ENCODE results near the gene PLXNB3. TPM values are rescaled to one million over a fixed set of nuclear protein-coding genes. Genes with fewer than 3 reads are reported as not detected.

PLXNB3 gene
- total RNA-seq, 1 donor: 4.3 TPM

DNA sequence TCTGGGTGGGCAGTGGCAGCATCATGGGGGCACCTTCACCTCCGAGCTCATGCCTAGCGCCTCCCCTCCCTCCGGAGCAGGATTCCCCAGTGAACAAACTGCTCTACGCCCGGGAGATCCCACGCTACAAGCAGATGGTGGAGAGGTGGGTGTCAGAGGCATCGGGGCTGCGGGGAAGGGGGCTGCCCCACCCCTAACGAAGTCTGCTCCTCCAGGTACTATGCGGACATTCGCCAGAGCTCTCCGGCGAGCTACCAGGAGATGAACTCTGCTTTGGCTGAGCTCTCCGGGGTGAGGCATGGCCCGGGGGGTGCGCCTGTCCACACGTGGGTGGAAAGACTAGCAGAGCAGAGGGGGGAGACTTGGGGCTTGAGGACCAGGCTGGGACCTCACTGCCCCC lies 14.1 kb downstream of the PLXNB3 start:
- Histone ChIP-seq H3K4me3 (ENCODE audit: insufficient read depth, low read length) (no peak overlapping the region), H3K36me3 (ENCODE audit: insufficient read depth, low read length) (no peaks in the 10 kb centered on the region), H3K9me3 (ENCODE audit: low read depth, low read length) (no peaks in the 10 kb centered on the region), H4K20me1 (ENCODE audit: insufficient read depth, low read length) (no peaks in the 10 kb centered on the region), H3K4me2 (ENCODE audit: insufficient read depth, low read length) (no peak overlapping the region), H3K4me1 (ENCODE audit: insufficient read depth, low read length) (peaks cover 2% of the 10 kb centered on the region), H3K79me2 (ENCODE audit: insufficient read depth, low read length) (no peaks in the 10 kb centered on the region), H2AFZ (ENCODE audit: low read length) (no peak overlapping the region), H3K27me3 (ENCODE audit: insufficient read depth, low read length) (no peaks in the 10 kb centered on the region), H3K27ac (ENCODE audit: low read depth, low read length) (no peak overlapping the region)
- DNase-seq (ENCODE audit: insufficient read length, low spot score, missing footprints): peak; percentile 93
- TF ChIP-seq, protein P1, sequence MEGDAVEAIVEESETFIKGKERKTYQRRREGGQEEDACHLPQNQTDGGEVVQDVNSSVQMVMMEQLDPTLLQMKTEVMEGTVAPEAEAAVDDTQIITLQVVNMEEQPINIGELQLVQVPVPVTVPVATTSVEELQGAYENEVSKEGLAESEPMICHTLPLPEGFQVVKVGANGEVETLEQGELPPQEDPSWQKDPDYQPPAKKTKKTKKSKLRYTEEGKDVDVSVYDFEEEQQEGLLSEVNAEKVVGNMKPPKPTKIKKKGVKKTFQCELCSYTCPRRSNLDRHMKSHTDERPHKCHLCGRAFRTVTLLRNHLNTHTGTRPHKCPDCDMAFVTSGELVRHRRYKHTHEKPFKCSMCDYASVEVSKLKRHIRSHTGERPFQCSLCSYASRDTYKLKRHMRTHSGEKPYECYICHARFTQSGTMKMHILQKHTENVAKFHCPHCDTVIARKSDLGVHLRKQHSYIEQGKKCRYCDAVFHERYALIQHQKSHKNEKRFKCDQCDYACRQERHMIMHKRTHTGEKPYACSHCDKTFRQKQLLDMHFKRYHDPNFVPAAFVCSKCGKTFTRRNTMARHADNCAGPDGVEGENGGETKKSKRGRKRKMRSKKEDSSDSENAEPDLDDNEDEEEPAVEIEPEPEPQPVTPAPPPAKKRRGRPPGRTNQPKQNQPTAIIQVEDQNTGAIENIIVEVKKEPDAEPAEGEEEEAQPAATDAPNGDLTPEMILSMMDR (IDR thresholded peaks at IDR 0.05; ENCODE audit: extremely low read depth, low read depth, low read length): no peak

DNA sequence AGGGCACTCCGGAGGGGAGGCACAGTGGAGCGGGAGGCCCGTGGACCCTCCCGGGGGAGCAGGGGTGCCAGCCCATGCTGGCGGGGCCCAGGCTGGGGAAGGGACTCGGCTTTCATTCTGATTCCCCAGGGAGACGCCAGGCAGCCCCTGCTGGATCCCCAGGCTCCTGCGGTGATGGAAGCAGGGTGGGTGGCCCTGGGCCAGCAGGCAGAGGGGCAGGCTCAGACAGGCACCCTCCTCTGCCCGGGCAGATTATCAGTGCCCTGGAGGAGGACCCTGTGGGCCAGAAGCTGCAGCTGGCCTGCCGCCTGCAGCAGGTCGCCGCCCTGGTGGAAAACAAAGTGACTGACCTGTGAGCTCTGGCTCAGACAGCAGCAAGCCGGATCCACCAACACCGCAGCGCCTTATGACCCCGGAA lies 14.6 kb downstream of the PLXNB3 start:
- no peaks in the 10 kb centered on the region for H3K27me3 ChIP-seq (ENCODE audit: insufficient read depth, low read length)
- no peaks in the 10 kb centered on the region for H4K20me1 ChIP-seq (ENCODE audit: insufficient read depth, low read length)
- no peak overlapping the region for H3K27ac ChIP-seq (ENCODE audit: low read depth, low read length)
- DNase-seq (ENCODE audit: insufficient read length, low spot score, missing footprints): peak; percentile 89
- no peak overlapping the region for H3K4me3 ChIP-seq (ENCODE audit: insufficient read depth, low read length)
- no peaks in the 10 kb centered on the region for H3K79me2 ChIP-seq (ENCODE audit: insufficient read depth, low read length)
- no peak overlapping the region for H3K4me2 ChIP-seq (ENCODE audit: insufficient read depth, low read length)
- TF ChIP-seq, protein P1 (IDR thresholded peaks at IDR 0.05; ENCODE audit: extremely low read depth, low read depth, low read length): no peak
- H3K36me3 ChIP-seq (ENCODE audit: insufficient read depth, low read length): no peaks in the 10 kb centered on the region
- H2AFZ ChIP-seq (ENCODE audit: low read length): no peak overlapping the region
- H3K4me1 ChIP-seq (ENCODE audit: insufficient read depth, low read length): peaks cover 2% of the 10 kb centered on the region
- no peaks in the 10 kb centered on the region for H3K9me3 ChIP-seq (ENCODE audit: low read depth, low read length)

DNA sequence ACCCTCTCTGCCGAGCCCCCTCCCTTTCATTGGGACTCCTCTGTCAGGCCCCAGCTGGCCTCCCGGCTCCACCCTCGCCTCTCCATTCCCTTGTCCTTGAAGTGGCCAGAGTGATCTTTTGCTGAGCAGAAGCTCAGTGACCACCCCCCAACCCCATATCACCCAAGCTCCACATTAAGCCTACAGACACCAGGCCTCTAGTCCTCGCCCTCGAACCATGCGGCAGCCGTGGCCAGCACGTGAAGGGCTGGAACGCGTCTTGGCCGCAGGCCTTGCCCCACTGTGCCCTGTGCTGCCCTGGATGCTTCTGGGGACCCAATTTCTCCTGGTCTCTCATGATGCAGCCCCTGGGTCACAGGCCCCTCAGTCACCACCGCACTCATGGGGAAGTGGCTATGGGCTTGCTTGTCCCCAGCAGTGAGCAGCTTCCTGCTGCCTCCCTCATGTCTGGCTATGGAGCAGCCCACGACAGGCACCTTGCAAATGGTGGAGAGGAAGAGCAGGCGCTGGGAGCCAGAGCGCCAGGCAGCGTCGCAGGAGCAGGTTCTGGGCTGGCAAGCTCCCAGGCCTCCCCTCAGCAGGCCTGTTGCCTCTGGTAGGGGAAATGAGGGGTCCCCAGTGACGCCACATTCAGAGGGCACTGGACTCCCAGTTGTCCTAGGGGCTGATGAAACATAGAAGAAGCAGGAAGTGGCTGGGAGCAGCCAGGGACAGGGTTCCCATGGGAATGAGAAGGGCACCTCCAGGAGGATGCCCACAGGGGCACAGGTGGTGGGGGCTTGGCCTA lies 16.0 kb downstream of the PLXNB3 start:
- Histone ChIP-seq H3K79me2 (ENCODE audit: insufficient read depth, low read length) (no peaks in the 10 kb centered on the region), H3K4me3 (ENCODE audit: insufficient read depth, low read length) (no peak overlapping the region), H3K36me3 (ENCODE audit: insufficient read depth, low read length) (no peaks in the 10 kb centered on the region), H3K4me2 (ENCODE audit: insufficient read depth, low read length) (peak overlapping the region; percentile 39), H3K4me1 (ENCODE audit: insufficient read depth, low read length) (peaks cover 2% of the 10 kb centered on the region), H3K27ac (ENCODE audit: low read depth, low read length) (no peak overlapping the region), H2AFZ (ENCODE audit: low read length) (no peak overlapping the region), H3K9me3 (ENCODE audit: low read depth, low read length) (no peaks in the 10 kb centered on the region), H3K27me3 (ENCODE audit: insufficient read depth, low read length) (no peaks in the 10 kb centered on the region), H4K20me1 (ENCODE audit: insufficient read depth, low read length) (no peaks in the 10 kb centered on the region)
- DNase-seq (ENCODE audit: insufficient read length, low spot score, missing footprints): peak; percentile 90
- TF ChIP-seq, protein P1 (IDR thresholded peaks at IDR 0.05; ENCODE audit: extremely low read depth, low read depth, low read length): no peak

DNA sequence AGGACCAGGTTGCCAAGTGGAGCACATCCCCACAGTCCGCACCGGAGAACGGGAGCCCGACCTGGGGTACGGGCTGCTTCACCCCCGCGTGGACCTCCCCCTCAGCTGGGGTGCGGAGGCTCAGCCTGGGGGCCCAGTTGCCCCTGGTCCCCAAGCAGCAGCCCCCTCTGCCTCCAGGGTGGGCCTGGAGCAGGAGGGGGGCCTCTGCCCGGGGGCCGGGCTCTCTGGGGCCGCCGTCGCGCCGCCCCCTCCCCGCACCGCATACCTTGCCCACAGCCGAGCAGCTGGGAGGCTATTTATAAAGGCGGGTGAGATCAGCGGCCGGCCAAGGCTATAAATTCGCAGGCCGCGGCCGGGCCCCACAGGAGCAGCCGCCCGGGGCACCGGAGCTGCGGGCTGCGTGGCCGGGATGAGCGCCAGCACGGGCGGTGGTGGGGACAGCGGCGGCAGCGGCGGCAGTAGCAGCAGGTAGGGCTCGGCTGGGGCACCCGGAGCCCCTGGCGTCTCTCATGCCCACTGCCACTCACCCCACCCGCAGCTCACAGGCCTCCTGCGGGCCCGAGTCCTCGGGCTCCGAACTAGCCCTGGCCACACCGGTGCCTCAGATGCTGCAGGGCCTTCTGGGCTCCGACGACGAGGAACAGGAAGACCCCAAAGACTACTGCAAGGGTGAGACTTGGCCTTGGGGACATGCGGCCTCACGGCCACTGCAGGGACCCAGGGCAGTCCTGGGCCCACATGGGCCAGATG lies 16.8 kb downstream of the PLXNB3 start, which contains the start of gene SRPK3:
TSS of gene SRPK3 (plus strand) at position 364 of the 750 bp plus-strand sequence. CDS start at position 410, 46 bp downstream.
- H3K4me3 ChIP-seq (ENCODE audit: insufficient read depth, low read length): no peak within 1 kb of the TSS
- no peak within 1 kb of the TSS for H2AFZ ChIP-seq (ENCODE audit: low read length)
- peaks cover 2% of the 10 kb centered on the region for H3K4me1 ChIP-seq (ENCODE audit: insufficient read depth, low read length)
- H3K9me3 ChIP-seq (ENCODE audit: low read depth, low read length): no peaks in the 10 kb centered on the region
- no peaks in the 10 kb centered on the region for H3K27me3 ChIP-seq (ENCODE audit: insufficient read depth, low read length)
- no peak within 1 kb of the TSS for H3K27ac ChIP-seq (ENCODE audit: low read depth, low read length)
- DNase-seq (ENCODE audit: insufficient read length, low spot score, missing footprints): peak; percentile 99
- H4K20me1 ChIP-seq (ENCODE audit: insufficient read depth, low read length): no peaks in the 10 kb centered on the region
- no peaks in the 10 kb centered on the region for H3K36me3 ChIP-seq (ENCODE audit: insufficient read depth, low read length)
- TF ChIP-seq, protein P1 (IDR thresholded peaks at IDR 0.05; ENCODE audit: extremely low read depth, low read depth, low read length): no peak
- H3K79me2 ChIP-seq (ENCODE audit: insufficient read depth, low read length): no peaks in the 10 kb centered on the region
- H3K4me2 ChIP-seq (ENCODE audit: insufficient read depth, low read length): peak within 1 kb of the TSS; percentile 39
